ES-I3 (cell line): ENCODE data around the gene RNF213.

Experiments used
- H3K36me3 ChIP-seq: 2 replicates; pipeline ENCODE4 v1.6.1; 2013; ENCODE audit warnings: mild to moderate bottlenecking, low read length, control low read depth, moderate library complexity; ENCODE audit not compliant: insufficient read depth
- H3K4me1 ChIP-seq: 2 replicates; pipeline ENCODE4 v1.6.1; 2013; ENCODE audit warnings: mild to moderate bottlenecking, control low read depth, low read length; ENCODE audit not compliant: insufficient read depth
- H3K9ac ChIP-seq: 2 replicates; pipeline ENCODE4 v1.6.1; 2013; ENCODE audit warnings: low read depth, mild to moderate bottlenecking, low read length, moderate library complexity
- H3K9me3 ChIP-seq: 2 replicates; pipeline ENCODE4 v1.6.1; 2013; ENCODE audit warnings: mild to moderate bottlenecking, low read length, moderate library complexity; ENCODE audit not compliant: control insufficient read depth, insufficient read depth

Gene RNF213

GRCh38 chr17:80260791-80261158 is at the start of gene RNF213:
RNF213 (plus strand) TSS chr17:80260852; CDS start chr17:80263682, 2,830 bp downstream.
- no peaks in the 10 kb centered on the region for H3K9me3 ChIP-seq
- H3K36me3 ChIP-seq: no peaks in the 10 kb centered on the region; the same call in 1 of the 2 replicates
- H3K4me1 ChIP-seq: peaks cover 46% of the 10 kb centered on the region
- peak within 1 kb of the TSS; percentile 97 for H3K9ac ChIP-seq

GRCh38 chr17:80212109-80212508 is 48.5 kb upstream of the RNF213 start:
- Histone ChIP-seq H3K9ac (no peak overlapping the region), H3K9me3 (no peaks in the 10 kb centered on the region), H3K36me3 (peaks cover 10% of the 10 kb centered on the region; the same call in 1 of the 2 replicates), H3K4me1 (no peaks in the 10 kb centered on the region)

GRCh38 chr17:80212511-80212910 is 48.1 kb upstream of the RNF213 start:
- Histone ChIP-seq H3K9ac (no peak overlapping the region), H3K36me3 (peaks cover 10% of the 10 kb centered on the region; the same call in 1 of the 2 replicates)

GRCh38 chr17:80212962-80213642 is 47.5 kb upstream of the RNF213 start:
- no peak overlapping the region for H3K9ac ChIP-seq
- H3K4me1 ChIP-seq: no peaks in the 10 kb centered on the region
- peaks cover 10% of the 10 kb centered on the region; the same call in 1 of the 2 replicates for H3K36me3 ChIP-seq
- no peaks in the 10 kb centered on the region for H3K9me3 ChIP-seq

More at GRCh38 chr17:80212511-80212910, 48.1 kb upstream of the RNF213 start:
- Histone ChIP-seq H3K4me1 (no peaks in the 10 kb centered on the region), H3K9me3 (no peaks in the 10 kb centered on the region)

- H3K9me3 ChIP-seq: no peaks in the 10 kb centered on the region
- H3K4me1 ChIP-seq: no peaks in the 10 kb centered on the region
- H3K36me3 ChIP-seq: peaks cover 10% of the 10 kb centered on the region; the same call in 1 of the 2 replicates
- H3K9ac ChIP-seq: no peak overlapping the region
Observed at GRCh38 chr17:80213643-80213975, 47.0 kb upstream of the RNF213 start.

GRCh38 chr17:80214012-80214877 is 46.4 kb upstream of the RNF213 start:
- Histone ChIP-seq H3K9me3 (no peaks in the 10 kb centered on the region), H3K4me1 (no peaks in the 10 kb centered on the region), H3K36me3 (peaks cover 10% of the 10 kb centered on the region; the same call in 1 of the 2 replicates), H3K9ac (no peak overlapping the region)

GRCh38 chr17:80214878-80215210 is 45.8 kb upstream of the RNF213 start:
- no peaks in the 10 kb centered on the region for H3K4me1 ChIP-seq
- peaks cover 10% of the 10 kb centered on the region; the same call in 1 of the 2 replicates for H3K36me3 ChIP-seq
- H3K9me3 ChIP-seq: no peaks in the 10 kb centered on the region
- no peak overlapping the region for H3K9ac ChIP-seq

- no peaks in the 10 kb centered on the region; the same call in 1 of the 2 replicates for H3K4me1 ChIP-seq
- H3K9me3 ChIP-seq: no peaks in the 10 kb centered on the region
- H3K36me3 ChIP-seq: 0 out of 2 replicates have a peak, but pooled peaks cover under 1% of the 10 kb centered on the region
- no peak overlapping the region for H3K9ac ChIP-seq
Observed at GRCh38 chr17:80216473-80217456, 43.9 kb upstream of the RNF213 start.

- Histone ChIP-seq H3K36me3 (no peaks in the 10 kb centered on the region), H3K4me1 (no peaks in the 10 kb centered on the region; the same call in 1 of the 2 replicates), H3K9me3 (no peaks in the 10 kb centered on the region), H3K9ac (no peak overlapping the region)
Observed at GRCh38 chr17:80217703-80218362, 42.8 kb upstream of the RNF213 start.

- Histone ChIP-seq H3K9me3 (no peaks in the 10 kb centered on the region), H3K9ac (no peak overlapping the region), H3K36me3 (no peaks in the 10 kb centered on the region), H3K4me1 (no peaks in the 10 kb centered on the region; the same call in 1 of the 2 replicates)
Observed at GRCh38 chr17:80218391-80218790, 42.3 kb upstream of the RNF213 start.

- H3K9ac ChIP-seq: peak overlapping the region; percentile 98
- no peaks in the 10 kb centered on the region for H3K36me3 ChIP-seq
- H3K9me3 ChIP-seq: no peaks in the 10 kb centered on the region
Observed at GRCh38 chr17:80219013-80219762, 41.5 kb upstream of the RNF213 start.

GRCh38 chr17:80219763-80220053 is 40.9 kb upstream of the RNF213 start:
- Histone ChIP-seq H3K36me3 (no peaks in the 10 kb centered on the region), H3K9ac (peak overlapping the region; percentile 98)

More at GRCh38 chr17:80219013-80219762, 41.5 kb upstream of the RNF213 start:
- H3K4me1 ChIP-seq: no peaks in the 10 kb centered on the region; the same call in 1 of the 2 replicates

GRCh38 chr17:80220054-80220735 is 40.5 kb upstream of the RNF213 start, which contains the start of the genes SGSH and SLC26A11:
SGSH (minus strand) TSS chr17:80220333; CDS start chr17:80220313, 20 bp downstream.
SLC26A11 (plus strand) TSS chr17:80220427; CDS start chr17:80221561, 1,134 bp downstream.
- Histone ChIP-seq H3K9me3 (no peaks in the 10 kb centered on the region), H3K4me1 (peaks cover 9% of the 10 kb centered on the region), H3K9ac (peak within 1 kb of the TSS; percentile 98), H3K36me3 (no peaks in the 10 kb centered on the region)

More at GRCh38 chr17:80219763-80220053, 40.9 kb upstream of the RNF213 start:
- Histone ChIP-seq H3K9me3 (no peaks in the 10 kb centered on the region), H3K4me1 (peaks cover 5% of the 10 kb centered on the region)
